NCI-H1436 treated with DMSO at 0.1 percent for 48 hours (cell line): ENCODE measurements around the gene SAP30BP.

Source experiments
- DNase-seq: peaks from one replicate; lab custom pipeline; 2025; lab: John Stamatoyannopoulos, UW

SAP30BP gene

DNA sequence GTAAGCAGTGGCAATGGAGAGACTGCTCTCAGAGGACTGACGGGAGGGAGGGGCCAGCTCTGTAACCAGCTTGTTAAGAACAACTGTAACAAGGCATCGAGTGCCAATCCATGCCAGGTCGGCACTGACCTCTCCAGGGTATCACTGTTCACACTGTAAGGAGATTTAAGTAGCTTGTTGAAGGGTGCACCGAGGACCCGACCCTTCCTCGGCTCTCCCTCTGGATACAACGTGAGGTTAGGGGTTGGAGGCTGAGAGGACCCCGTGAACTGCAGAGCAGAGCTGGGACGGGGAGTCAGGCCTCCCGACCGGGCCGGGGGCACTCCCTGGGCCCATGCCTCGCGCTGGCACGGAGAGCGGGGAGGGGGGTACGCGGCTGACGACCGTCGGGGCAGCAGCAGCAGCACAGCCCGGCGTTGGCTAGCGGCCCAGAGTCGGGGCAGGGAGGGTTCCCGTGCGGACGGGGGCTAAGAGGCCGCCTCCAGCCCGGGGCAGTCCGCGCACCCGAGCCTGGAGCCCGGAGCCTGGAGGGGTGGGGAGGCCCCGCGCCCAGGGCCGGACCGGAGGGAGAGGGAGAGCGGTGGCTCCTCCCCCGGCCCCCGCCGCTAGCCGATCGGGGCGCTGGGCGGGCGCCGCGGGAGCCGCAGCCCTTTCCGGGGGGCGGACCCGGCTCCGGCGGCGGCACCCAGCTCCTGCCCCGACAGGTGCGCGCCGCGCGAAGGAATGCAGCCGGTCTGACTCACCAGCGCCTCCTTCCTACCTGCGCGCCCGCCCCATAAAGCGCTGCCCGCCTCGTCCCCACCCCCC, 53.7 kb downstream of the SAP30BP start, which contains the start of gene ITGB4:
Gene ITGB4, plus strand, starts transcription at position 804 of the 807 bp plus-strand sequence. CDS start 3,245 bp downstream, outside the sequence.
- DNase-seq, result no peak

DNA sequence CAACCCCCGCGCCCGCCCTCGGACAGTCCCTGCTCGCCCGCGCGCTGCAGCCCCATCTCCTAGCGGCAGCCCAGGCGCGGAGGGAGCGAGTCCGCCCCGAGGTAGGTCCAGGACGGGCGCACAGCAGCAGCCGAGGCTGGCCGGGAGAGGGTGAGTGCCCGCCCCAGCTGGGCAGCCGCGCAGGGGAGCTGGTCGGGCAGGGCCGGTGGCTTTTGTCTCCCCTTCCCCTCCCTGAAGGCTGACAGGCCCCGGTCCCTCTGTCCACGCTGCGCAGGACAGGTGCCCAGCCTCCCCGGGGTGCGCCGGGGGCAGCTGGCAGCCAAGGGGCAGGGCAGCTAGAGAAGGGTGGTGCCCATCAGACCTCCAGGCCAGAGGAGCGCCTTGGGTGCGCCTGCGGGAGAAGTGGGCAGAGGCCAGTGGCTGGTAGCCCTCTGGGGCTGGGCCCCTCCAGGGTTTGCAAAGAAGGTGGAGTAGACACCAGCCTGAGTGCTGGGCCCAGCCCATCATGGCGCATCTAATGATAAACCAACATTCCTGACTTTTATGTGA, 54.4 kb downstream of the SAP30BP start:
- no peak for DNase-seq

DNA sequence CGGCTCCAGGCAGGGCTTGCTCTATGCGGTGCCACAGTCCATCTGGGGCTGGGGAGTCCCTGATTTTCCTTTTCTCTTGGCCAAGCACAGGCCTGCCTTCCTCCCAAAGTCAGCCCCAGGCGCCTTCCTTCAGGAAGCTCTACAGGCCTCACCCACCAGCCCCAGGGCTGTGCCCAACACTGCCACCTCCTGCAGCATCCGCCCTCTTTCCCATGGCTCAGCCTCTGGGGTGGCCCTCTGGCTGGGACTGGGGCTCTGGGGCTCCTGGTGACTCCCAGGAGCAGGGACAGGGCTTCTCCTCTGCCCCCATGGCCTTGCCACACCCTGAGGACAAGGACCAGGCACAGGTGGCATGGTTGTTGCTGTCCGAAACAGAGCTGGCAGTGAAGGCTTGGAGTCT, 54.9 kb downstream of the SAP30BP start:
- DNase-seq, result no peak

DNA sequence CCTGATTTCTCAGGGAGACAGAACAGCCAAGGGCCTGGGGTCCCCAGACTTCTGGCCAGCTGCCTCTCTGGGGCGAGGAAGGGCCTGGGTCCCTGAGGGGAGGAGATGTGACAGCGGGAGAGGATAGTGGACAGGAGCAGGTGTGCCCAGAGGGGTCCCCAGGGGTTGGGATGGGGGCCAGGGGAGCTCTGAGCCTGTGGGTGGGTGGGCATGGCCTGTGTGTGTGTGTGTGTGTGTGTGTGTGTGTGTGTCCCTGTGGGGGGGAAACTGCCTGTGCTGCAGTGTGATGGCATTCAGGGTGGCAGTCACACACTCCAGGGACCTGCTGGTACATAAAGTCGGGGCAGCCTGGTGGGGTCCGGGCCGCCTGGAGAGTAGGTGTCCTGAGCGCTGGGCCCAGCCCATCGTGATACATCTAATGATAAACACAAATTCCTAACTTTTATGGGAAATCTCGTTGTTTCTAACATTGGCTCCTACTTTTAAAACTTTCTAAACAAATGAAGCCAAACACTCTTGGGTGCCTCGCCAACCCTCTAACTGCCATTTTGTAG, 55.5 kb downstream of the SAP30BP start:
- DNase-seq, result no peak

DNA sequence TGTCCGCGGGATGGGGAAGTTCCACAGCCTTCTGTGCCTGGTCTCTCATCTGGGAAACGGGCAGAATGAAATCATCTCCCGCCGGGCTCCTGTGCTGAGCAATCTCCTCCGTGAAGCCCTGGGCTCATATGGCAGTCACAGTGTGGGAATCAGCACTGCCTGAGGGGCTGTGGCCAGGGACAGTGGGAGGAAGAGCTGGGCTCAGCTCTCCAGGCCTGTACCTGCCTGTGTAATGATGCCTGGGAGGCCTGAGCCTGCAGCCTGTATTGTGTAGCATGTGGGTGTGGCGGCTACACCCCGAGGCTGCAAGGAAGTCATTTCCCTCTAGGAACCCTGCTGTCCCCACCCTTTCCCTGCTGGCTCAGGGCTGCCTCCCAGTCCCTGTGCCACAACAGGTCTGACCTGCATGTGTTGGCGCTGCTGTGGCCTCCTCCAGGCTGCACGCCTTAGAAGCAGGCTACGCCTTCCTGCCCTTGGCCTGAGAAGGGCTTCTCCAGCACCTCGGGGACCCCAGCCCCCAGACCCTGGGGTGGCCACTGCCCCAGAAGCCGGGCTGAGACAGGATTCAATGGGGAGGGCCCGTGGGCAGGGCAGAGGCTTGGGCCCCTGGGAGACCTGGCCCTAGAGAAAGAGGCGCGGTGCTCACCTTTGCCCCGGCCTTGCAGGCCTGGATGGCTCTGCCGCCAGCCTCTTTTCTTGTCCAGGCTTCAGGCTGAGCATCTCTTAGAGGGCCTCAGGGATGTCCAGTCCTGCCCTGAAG, 56.2 kb downstream of the SAP30BP start:
- no peak for DNase-seq

DNA sequence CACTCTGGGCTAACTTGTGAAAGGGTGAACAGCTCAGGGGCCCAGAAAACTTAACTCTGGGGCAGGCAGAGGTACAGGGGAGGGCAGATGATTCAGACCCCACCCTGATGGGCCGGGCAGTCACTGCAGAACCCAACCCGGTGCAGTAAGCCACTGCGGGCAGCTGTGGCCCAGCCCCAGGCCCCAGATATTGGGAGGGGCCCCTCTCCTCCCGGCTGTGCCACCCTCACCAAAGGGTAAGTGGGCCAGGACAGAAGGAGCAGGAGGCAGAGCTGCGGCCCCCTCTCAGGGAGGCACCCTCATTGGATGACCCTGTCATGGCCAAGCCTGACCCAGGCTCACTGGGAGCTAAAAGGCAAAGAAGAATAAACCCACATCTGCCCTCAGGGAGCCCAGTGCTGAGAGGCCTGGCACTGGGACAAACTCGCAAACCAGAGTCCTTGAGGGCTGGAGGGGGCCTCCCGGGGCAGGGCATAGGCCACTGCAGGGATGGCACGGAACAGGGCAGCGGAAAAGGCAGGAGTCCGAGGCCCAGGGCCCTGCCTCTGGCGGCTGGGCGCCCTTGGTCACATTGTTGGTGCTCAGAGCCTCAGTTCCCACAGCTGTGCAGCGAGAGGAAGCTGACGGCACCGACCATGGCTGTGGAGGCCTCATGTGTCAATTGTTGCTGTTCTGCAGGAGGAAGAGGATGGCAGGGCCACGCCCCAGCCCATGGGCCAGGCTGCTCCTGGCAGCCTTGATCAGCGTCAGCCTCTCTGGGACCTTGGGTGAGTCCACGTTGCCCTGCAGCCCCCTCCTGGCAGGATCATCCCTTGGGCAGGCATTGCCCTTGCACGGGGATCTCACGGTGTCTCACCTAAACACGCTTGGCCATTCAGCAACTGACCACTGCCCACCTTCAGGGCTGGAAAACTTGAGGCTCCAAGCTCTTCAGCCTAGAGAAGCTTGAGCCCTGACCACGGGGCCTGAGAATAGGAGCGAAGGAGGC, 57.2 kb downstream of the SAP30BP start:
- DNase-seq, result no peak

DNA sequence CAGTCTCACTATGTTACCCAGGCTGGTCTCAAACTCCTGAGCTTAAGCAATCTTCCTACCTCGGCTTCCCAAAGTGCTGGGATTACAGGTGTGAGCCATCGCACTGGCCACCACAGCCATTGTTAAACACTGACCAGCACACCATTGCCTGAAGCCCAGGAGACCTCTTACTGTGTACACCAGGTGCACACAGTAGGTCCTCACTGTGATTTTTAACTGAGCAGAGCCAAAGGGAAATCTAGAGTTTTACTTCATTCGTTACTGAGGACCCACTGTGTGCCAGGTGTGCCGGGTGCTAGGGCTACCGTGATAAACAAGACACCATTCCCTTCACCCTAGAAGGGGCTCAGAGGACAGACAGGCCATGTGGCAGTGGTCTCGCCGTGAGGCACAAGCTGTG, 58.4 kb downstream of the SAP30BP start:
- no peak for DNase-seq

DNA sequence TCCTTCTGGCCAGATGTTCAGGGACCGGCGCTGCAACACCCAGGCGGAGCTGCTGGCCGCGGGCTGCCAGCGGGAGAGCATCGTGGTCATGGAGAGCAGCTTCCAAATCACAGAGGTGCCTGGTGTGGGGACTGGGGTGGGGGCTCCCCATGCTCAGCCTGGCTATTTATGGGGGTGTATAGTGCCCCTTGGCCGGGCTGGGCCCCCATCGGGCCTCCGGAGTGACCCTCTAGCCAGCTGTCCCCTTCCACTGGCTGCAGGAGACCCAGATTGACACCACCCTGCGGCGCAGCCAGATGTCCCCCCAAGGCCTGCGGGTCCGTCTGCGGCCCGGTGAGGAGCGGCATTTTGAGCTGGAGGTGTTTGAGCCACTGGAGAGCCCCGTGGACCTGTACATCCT, 60.3 kb downstream of the SAP30BP start:
- no peak for DNase-seq

DNA sequence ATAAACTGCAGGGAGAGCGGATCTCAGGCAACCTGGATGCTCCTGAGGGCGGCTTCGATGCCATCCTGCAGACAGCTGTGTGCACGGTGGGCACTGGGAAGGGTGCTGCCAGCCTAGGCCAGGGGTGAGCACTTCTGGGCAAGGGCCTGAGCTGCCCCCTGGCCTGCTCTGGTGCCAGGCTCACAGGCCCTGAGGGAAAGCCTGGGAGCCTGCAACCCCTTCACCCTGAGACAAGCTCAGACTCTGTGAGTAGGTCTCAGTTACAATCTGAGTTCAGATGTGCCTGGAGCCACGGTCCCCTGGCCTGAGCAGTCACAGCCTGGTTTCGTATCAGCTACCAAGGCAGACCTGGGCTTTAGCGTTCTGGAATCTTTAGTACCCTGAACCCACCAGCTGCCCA, 62.2 kb downstream of the SAP30BP start:
- DNase-seq, result no peak

DNA sequence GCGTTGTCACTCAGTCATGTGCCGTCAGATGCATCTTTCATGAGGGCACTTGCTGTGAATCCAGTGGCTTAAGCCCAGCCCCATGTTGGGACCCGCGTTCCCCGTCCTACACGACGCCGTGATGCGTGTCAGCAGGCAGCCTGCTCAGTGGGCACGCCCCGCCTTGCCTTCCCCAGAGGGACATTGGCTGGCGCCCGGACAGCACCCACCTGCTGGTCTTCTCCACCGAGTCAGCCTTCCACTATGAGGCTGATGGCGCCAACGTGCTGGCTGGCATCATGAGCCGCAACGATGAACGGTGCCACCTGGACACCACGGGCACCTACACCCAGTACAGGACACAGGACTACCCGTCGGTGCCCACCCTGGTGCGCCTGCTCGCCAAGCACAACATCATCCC, 62.9 kb downstream of the SAP30BP start:
- DNase-seq, result no peak

DNA sequence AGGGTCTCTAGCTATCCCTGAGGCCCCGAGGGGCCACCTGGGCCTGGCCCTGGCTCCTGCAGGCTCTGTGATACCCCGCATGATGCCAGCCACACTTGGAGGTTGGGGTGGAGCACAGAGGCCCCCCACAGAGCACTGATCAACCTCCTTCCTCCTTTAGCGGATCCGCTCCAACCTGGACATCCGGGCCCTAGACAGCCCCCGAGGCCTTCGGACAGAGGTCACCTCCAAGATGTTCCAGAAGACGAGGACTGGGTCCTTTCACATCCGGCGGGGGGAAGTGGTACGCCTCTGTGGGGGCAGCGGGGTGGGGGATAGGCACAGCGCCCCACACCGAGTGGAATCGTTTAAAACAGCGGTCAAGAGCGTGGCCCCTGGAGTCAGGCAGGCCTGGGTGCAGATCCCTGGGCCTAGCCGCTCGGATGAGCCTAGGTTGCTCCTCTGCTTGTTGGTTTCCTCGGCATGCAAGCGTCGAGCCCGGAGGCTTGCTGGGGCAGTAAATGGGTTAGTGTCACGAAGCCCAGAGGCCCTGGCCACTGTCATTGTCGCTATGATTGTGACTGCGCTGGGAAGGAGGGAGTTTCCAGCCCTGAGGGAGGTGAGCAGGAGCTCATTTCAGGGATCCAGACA, 64.1 kb downstream of the SAP30BP start:
- no peak for DNase-seq

DNA sequence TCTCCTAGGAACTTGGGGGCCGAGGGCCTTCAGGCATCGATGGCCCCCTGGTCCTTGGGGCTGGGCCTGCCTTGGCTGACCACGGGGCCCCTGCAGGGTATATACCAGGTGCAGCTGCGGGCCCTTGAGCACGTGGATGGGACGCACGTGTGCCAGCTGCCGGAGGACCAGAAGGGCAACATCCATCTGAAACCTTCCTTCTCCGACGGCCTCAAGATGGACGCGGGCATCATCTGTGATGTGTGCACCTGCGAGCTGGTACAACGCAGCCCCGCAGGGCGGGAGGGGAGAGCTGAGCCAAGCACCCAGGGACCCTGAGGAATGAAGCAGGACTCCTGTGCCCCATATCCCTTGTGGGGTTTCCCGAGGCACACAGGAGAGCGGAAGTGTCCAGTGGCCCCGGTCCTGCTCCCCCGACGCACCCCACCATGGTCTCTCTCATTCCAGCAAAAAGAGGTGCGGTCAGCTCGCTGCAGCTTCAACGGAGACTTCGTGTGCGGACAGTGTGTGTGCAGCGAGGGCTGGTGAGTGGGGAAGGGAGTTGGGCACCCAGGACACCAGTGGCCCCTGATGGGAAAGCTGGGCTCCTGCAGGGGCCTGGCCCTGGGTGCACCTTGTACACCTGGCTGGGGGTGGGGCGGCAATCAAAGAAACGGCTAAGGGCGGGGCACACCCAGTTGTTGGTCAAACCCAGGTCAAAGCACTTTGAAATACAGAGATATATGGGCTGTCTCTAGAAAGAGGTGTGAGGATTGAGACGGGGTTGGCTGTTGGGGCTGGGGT, 64.8 kb downstream of the SAP30BP start:
- DNase-seq, result no peak

DNA sequence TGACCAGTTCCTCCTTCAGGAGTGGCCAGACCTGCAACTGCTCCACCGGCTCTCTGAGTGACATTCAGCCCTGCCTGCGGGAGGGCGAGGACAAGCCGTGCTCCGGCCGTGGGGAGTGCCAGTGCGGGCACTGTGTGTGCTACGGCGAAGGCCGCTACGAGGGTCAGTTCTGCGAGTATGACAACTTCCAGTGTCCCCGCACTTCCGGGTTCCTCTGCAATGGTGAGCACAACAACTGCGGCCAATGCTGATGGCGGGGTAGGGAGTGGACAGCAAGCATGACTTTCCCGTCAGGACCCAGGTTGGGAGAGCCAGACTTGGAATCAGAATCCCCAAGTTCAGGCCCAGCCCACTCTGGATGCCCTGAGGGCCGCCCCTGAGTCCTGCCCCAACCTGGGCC, 66.3 kb downstream of the SAP30BP start:
- DNase-seq, result no peak

DNA sequence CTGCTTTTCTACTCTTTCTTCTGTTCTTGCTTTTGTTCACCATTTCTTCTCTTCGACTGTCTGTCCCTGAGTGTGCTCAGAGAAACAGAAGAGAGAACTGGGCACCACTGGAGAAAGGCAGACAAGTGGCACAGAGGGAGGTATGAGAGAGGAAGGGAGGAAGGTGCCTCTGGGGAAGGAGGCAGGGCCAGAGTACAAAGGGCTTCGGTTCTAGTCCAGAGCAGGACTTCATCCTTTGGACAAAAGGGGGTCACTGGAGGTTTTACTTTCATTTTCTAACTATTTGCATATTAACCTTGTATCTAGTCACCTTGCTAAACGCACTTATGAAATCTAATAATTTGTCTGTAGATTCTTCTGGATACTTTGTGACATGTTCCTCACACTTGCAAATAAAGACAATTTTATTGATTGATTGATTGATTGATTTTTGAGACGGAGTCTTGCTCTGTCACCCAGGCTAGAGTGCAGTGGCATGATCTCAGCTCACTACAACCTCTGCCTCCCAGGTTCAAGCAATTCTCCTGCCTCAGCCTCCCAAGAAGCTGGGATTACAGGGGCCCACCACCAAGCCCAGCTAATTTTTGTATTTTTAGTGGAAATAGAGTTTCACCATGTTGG, 67.6 kb downstream of the SAP30BP start:
- DNase-seq, result no peak

DNA sequence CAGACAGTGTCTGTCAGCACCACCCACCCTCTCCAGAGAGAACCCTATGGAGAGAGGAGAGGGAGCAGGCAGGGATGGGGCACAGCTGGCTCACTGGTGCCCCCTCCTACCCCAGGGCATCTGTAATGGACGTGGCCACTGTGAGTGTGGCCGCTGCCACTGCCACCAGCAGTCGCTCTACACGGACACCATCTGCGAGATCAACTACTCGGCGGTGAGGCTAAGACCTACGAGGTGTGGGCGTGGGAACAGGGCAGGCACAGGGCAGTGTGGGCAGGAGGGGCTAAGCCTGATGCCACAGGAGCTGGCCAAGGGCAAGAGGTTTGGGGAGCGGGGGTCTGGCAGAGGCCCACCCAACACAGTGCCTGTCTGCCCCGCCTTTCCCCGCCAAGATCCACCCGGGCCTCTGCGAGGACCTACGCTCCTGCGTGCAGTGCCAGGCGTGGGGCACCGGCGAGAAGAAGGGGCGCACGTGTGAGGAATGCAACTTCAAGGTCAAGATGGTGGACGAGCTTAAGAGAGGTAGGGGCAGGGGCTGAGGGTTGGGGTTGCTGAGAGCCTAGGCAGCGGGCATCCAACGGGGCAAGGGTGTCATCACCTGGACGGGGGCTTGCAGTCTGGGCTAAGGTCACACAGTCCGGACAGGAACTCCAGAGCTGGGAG, 69.2 kb downstream of the SAP30BP start:
- no peak for DNase-seq

DNA sequence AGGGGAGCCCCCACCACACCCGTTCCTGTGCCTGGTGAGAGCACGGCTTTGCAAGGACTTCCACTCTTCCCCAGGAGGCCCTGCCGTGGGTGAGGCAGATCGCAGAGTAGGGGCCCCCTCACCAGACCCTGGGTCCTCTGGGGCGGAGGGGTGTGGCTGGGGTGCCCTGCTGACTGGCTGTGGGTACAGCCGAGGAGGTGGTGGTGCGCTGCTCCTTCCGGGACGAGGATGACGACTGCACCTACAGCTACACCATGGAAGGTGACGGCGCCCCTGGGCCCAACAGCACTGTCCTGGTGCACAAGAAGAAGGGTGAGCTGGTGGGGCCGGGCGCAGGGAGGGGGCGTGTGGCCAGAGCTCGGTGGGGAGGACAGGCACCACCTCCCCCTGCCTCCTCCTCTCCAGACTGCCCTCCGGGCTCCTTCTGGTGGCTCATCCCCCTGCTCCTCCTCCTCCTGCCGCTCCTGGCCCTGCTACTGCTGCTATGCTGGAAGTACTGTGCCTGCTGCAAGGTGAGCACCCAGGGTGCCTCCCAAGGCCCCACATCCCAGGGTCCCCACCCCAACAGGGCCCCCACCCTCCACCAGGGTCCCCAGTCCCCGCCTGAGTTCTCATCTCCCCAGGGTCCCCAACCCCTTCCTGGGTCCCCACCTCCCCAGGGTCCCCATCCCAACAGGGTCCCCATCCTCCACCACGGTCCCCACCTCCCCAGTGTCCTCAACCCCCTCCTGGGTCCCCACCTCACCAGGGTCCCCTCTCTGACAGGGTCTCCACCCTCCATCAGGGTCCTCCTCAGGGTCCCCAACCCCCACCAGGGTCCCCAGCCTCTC, 70.2 kb downstream of the SAP30BP start:
- no peak for DNase-seq

DNA sequence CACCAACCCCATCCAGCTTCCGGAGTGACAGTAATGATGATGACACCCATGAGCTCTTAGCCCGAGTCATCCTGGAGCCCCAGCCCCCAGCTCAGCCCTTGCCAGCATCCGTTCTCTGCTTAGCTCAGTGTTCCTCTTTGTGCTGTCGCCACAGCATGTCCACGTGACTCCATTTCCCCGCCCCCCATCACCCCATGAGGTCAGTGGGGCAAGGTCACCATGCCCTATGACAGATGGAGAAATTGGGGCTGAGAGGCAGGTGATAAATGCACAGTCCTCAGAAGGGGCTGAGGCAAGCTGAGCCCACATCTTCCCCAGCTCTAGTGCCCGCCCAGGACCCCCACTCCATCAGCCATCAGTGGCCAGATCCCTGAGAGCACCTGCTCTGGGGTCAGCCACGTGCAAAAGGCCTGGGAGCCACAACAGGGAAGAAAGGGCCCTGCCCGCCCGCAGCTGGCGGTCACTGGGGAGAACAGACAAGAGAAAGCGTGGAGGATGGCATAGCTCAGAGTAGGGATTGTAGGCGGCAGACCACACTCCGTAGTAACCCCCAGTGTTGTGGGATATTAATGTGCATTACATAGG, 71.2 kb downstream of the SAP30BP start:
- DNase-seq, result no peak

DNA sequence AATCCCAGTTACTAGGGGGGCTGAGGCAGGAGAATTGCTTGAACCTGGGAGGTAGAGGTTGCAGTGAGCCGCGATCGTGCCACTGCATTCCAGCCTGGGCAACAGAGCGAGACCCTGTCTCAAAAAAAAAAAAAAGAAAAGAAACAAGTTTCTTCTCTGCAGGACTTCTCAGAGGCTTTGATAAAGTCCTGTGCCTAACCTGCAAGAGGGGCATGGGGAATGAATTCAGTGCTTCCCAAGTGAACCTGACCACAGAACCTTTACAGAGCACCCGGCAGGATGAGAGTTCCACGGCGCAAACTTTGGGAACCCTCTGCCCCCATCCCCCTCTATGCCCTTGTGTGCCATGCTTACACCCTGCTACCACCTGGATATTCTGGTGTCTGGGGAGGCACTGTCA, 72.0 kb downstream of the SAP30BP start:
- DNase-seq, result no peak
